ENCODE measurements around the gene CDC42BPA.
"Not testable (repeated sequence)": the region's sequence is repeated elsewhere in the genome, so short reads cannot be mapped to it uniquely, and the experiment has no call there.

The CDC42BPA gene

DNA sequence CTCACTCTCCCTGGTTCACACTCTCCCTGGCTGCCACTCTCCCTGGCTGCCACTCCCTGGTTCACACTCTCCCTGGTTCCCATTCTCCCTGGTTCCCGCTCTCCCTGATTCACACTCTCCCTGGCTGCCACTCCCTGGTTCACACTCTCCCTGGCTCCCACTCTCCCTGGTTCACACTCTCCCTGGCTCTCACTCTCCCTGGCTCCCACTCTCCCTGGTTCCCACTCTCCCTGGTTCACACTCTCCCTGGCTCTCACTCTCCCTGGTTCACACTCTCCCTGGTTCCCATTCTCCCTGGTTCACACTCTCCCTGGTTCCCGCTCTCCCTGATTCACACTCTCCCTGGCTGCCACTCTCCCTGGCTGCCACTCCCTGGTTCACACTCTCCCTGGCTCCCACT, 362.4 kb downstream of the CDC42BPA start:
- not testable (repeated sequence) for DNase-seq

DNA sequence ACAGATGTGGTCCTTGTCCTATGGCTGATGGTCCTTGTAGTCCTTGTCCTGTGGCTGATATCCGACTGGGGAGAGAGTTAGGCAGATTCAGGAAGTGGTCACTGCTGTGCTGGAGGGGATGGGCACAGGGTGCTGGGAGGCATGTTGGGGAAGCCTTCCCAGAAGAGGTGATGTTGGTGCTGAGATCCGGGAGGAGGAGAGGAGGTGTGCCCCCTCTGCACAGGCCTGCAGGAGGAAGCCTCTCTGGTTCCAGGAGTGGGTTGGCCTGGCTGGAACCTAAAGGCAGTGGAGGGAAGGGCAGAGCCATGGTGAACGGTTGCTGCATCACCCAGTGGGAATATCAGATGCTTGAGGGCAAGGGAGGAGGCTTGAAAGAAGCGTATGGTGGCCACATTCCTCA, 363.5 kb downstream of the CDC42BPA start:
- no peak for DNase-seq

DNA sequence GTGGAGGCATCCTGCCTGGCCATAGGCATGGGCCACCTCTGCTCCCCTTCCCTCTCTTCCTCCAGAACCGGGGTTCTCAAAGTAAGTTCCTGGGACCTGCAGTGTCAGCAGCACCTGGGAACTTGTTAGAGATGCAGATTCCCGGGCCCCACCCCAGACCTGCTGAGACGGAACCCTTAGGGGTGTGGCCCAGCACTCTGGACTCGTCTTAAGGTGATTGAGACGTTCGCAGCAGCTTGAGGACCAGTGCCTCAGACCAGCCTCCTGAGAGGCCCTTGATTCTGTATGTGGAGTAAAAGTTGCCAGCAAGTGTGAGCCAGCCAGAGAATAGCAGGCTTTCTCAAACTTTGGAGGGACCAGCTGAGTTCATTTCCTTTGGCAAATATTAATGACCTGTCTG, 364.0 kb downstream of the CDC42BPA start:
- DNase-seq = no peak

DNA sequence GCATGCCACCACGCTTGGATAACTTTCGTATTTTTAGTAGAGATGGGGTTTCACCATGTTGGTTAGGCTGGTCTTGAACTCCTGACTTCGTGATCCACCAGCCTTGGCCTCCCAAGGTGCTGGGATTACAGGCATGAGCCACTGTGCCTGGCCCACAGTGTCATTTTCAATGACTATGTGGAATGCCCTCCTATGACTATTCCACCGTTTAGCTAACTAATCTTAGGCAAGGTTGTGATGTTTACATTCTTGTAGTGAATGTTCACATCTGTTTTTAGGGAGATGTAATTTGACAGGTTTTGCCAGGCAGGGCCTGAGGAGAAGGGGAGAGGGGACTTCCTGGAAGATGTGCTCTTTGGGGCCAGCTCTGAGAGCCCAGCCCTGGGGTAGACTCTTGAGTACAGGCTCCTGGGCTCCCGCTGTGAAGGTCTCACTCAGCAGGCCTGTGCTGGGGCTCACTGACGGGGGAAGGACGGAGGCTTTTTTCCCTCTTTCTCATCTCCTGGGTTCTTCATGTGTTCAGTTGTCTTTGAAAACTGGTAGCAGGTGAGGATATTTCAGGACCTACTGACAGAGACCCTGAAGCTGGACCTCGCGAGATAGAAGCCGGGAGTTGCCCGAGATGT, 365.0 kb downstream of the CDC42BPA start:
- no peak for DNase-seq

DNA sequence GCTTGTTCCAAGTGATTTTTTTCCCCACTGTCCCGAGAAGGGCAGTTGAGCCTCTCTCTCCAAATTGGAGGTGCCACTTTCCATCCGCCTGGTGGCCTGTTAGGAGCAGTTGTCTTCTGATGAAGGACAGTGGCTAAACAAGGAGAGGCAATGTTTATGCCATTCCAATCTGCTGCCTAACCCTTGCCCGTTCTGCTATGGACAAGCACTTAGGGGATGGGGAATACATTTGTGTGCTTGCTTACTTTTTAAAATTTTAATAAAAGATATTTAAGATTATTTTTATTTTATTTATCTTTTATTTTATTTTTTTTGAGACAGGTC, 366.2 kb downstream of the CDC42BPA start:
- no peak for DNase-seq

DNA sequence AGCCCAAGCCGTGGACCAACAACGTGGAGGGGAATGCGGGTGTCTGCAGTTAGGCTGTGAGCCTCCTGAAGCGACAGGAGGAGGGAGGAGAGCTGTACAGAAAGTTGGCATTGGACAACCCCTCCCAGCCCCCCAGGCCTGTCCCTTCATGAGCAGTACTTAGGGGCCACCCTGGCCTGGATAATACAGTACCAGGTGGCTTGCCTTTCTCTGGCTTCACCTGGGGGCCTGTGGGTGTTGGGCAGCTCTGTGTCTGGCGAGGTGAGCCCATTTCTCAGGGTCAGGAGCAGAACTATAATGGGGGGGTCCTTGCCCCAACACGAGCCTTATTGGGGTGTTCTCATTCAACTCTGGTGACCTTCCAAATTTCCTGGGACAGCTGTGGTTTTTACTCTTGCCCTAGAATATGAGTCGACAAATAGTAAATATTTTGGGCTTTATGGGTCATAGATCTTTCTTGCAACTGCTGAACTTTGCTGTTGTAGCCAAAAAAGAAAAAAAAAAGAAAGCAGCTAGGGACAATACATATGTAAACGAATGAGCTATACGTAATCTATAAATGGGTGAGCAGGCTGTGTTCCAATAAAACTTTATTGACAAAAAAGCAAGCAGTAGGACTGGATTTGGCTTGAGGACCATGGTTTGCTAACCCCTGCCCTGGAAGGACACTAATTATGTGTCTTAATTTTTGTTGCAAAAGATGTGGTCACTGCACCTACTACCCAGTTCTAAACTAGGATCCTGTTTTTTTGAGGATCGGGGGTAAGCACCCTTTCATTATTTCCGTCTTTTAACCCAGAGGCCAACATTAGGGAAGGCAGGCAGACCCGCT, 366.8 kb downstream of the CDC42BPA start:
- DNase-seq = no peak

DNA sequence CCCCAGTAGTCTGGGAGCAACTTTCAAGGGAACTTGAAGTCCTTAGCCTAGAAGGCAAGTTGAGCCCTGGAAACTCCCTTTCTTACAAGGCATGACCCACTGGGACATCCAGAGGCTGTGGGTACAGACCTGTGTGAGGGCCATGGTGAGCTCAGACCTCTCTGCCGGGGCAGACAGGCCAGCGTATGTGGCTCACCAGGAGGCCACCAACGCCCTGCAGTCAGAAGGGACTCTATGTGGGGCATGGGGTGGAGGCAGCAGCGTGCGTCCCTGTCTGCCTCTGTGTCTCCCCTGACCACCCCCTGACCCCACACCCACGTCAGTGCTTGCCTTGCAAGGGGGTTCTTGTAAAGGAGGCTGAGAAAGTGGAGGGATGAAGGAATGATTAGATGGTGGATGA, 367.4 kb downstream of the CDC42BPA start:
- DNase-seq = no peak

DNA sequence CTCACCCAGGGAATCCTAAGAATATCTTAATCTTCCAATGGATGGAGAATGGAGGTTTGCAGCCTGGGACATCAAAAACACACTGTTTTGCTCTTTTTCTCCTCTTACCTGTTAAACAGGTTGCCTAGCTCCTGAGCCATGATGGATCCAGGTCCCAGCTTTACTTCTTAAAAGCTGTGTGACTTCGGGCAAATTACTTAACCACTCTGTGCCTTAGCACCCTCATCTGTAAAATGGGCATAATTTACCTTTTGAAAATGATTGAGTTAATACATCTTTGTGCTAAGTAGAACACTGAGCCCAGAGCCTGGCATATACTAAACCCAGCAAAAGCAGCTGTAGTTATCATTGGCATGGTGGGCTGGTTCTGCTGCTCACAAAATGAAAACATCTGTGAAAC, 368.0 kb downstream of the CDC42BPA start:
- DNase-seq = no peak

DNA sequence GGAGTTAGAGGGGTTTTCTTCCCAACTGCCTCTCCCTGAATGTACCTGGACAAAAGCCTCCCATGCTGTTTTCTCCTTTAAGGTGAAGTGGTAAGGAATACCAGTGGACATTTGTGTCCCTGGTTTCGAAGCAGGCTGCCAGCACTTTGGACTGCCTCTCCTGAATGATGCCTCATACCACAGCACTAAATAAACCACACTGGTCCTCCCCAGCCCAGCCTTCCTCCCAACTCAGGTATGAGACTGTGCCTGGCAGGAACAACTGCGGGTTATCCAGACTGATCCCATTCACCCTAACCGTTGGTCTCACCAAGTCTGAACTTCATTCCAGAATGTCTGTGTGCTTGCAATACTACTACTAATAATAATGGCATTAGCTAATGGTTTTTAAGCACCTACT, 368.9 kb downstream of the CDC42BPA start:
- DNase-seq = no peak

DNA sequence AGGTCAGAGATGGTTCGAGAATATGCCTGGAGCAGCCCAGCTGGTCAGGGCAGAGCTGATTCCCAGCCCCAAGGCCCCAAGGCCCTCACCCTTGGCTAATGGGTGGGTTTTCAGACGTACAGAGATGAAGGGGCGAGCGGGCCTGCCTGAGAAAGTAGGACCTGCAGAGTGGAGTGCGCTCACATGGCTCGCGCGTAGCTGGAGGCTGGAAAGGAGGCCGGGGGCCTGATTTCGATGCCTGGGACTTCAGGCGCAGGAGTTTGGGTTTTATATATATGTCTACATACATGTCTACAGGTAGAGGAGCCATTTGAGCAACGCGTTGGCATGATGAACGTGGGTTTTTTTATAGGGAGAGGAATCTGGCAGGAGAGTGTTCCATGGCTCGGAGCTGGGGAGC, 369.3 kb downstream of the CDC42BPA start:
- no peak for DNase-seq

DNA sequence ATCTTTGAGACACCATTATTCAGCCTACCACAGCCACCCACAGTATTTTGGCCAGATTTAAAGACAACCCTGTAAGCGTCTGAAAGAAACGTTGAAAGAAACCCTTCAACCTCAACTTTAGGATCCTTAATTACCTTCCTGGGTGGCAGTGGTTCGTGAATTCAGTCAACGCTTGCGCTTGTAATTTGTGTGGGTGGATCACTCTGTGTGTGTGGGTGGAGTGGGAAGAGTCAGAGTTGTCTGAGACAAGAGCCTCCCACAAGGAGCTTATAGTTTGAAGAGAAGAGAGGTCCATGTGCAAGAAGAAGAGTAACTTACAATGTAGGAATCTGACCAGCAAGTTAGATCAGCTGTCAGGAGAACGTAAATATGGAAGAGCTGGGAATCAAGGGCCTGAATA, 369.8 kb downstream of the CDC42BPA start:
- DNase-seq = no peak

DNA sequence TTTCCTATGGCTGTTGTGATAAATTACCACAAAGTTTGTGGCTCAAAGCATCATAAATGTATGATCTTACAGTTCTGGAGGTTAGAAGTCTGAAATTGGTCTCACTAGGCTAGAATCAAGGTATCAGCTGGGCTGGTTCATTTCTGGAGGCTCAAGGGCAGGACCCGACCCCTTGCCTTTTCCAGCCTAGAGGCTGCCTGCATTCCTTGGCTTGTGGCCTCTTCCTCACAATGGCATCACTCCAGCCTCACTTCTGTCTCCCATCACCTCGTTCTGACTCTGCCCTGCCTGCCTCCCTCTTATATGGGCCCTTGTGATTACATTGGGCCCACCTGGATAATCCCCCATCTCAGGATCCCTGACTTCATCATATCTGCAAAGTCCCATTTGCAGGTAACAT, 370.2 kb downstream of the CDC42BPA start:
- no peak for DNase-seq

DNA sequence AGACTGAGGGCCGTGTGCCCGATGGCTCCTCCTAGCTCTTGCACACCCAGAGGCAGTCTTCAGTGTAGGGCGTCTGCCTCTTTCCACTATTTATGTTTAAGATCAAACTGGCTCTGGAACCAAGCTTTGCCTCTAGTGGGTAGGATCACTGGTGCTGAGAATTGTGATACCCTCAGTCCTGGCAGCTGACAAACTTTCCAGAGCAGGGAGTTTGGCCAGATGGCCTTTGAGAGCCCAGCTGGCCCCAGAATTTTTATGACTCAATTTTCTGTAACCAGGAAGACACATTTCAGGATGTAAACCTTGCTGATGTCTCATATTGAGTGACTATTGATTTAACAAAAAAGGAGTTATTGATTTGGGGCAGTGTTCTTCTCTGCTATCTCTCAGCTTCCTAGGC, 371.5 kb downstream of the CDC42BPA start:
- no peak for DNase-seq

DNA sequence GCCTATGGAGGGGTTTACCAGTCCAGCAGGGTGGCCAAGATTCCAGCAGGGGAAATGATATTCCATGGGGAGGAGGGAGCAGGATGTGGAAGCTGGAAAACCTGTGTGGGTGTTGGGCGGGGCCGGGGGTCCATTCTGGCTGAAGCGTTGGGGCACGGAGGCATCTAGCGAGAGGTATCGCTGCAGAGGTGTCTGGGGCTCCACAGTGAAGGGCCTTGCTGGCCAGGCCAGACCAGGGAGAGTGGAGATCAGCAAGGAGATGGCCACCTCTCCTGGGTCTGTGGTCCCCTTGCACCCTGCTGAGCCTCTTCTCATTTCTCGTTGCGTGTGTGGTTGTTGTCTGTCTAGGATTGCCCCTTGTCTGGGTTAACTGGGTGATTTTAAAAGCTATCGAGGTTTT, 372.0 kb downstream of the CDC42BPA start:
- DNase-seq = no peak

DNA sequence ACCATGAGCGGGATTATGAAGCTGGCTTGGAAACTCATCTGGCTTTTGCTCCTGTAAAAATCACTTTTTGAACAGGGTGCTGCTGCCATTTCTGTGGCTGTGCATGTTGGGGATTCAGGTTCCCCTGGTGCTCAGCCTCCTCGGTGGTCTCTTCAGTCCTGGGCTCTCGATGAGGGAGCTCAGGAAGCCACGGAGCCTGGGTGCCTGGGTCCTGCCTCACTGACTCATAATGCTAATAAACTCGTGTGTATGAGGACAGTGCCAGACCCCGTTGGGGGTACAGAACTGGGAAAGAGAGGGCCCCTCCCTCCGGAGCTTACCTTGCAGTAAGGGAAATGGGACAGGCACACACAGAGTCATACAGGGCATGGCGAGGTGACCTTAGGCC, 372.4 kb downstream of the CDC42BPA start:
- DNase-seq = no peak

DNA sequence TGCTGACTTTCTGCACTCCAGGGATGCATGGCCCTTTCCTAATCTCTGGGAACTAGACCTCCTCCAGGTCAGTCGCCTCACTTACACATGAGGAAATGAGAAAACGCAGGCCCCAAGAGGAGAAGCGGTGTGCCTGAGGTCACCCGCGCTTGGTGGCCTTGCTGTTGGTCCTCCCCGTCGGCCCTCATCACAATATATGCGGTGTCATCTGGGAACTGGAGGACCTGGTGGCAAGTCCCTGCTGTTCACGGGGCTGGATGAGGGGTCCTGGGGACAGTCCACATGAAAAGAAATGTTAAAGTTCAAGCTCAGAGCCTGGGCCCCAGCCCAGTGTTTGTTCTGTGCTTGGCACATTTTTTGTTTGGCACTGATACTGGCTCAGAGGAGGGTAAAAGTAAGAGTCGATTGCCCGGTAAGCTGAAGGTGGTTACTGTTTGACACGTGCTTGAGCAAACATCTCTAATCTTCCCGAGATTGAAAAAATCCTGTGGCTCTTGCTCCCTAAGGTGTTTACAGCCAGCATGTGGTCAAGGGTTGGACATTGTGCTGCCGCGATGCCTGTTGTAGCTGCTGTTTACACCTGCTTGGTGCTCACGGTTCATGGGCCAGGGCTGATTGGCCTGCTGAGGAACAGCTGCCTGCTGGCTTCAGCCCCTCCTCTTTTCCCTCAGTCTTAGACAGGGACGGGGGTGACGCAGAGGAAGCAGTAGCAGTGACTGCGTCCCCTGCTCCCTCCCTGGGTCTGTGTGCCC, 373.0 kb downstream of the CDC42BPA start:
- no peak for DNase-seq

DNA sequence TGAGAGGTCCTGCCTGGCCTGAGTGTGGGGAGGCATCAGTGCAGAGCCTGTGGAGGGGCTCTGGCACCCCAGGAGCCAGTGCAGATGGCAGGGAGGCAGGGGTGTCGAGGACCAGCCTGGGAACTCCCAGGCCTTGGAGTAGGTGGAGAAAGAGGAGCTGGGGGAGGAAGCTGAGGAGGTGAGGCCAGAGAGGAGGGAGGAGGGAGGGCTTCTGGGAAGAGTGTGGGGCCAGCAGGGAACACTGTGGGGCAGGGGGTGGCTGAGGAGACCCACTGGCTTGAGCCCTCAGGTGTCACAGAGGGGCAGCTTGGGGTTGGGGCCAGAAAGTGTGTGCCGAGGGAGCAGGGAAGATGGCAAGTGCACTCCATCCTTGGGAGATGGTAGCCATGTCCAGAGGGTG, 374.4 kb downstream of the CDC42BPA start:
- DNase-seq = no peak

DNA sequence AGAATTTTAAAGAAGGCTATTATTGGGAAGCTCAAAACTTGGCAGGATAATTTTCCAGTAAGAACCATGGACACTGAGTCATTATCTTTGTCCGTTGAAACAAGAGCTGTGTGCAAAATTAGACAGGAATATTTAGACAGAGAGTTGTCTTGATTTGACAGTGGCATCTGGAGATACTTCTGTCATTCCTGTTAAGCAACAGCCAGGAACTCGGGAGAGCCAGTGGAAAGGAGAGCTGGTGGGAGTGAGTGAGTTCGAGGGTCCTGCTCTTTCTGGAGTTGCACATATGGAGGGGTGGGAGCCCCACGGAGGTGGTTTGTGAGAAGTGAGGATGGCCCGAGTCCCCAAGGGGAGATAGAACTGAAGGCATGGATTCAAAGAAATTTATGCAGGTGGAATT, 375.1 kb downstream of the CDC42BPA start:
- no peak for DNase-seq

DNA sequence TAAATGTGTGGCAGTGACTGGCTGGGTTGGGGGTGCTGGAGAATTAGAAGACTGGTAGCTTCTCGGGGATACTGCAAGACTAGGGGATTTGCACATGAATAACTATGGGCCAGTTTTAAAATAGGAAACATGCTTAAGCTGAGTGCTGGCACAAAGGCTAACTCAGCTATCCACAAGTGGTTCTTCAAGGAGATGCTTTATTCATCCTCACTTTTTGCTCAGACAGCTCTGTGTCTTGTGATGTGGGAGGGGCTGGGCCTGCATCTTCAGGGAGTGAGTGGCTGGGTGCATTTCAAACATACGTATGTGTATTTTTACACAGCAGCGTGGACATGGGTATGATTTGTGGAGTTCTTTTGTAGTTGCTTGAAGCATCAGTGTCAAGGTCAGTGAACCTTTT, 375.9 kb downstream of the CDC42BPA start:
- no peak for DNase-seq

DNA sequence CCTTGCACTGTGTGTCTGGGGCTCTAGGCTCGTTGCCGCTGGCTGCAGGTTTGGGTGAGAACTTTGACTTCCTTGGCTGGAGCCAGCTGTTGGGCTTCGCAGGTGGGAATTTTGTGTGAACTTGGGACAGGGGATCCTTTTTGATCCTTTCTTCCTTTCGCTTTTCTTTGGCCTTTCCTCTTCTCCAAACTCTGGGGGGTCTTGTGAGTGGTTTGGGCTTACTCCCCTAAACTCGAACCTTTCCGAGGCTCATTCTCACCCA, 377.6 kb downstream of the CDC42BPA start:
- no peak for DNase-seq

DNA sequence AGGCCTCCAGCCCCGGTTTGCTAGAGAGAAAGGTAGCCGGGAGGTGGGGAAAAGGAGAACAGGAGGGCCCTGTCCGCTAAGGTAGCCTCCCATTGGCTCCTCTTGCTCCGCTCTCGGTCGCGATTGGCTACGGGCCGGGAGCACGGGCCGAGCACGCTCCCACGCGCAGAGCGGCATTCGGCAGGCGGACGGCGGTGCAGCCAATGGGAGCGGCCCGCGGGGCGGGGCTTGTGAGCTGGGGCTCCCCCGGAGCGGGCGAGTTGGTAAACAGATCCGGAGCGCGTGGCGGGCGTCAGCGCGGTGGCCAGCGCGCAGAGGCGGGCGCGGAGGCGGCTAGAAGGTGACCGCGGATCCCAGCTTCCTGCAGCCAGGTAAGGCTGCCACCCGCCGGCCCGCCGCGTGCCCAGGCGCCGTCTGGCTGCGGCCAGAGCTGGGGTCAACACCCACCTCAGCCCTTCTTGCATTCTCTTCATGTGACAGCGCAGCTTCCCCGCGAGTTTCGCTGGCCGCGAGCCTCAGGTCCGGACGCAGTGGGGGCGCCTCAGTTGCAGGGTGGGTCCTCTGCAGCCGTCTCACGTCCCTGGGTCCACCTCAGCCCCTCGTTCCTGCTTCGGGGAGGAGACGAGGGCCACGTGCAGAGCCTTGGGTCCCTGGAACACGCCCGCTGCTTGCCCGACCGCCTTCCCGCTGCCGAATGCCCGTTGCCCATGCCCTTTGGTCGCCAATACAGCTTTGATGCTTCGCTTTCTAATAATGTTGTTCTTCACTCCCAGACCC, 378.1 kb downstream of the CDC42BPA start, which contains the start of gene COQ8A:
Gene COQ8A (plus strand): TSS at position 266 of the 777 bp plus-strand sequence. CDS start 21,092 bp downstream, outside the sequence.
- peak; percentile 99 for DNase-seq

All from midbrain (tissue), 1 donor.